GM18505 (cell line): ENCODE measurements around the gene HTRA3.

Source experiments
- ATAC-seq: cut with Tn5 transposase; IDR thresholded peaks from one replicate; pipeline ENCODE4 v1.9.1; 2021; ENCODE audit not compliant: unreplicated experiment
- POLR2A ChIP-seq: IDR thresholded peaks from 4 replicates; pipeline ENCODE4 v1.6.1; 2011; ENCODE audit warnings: borderline replicate concordance; ENCODE audit not compliant: insufficient read depth, insufficient read length; ENCODE audit errors: extremely low read depth

Gene HTRA3

DNA sequence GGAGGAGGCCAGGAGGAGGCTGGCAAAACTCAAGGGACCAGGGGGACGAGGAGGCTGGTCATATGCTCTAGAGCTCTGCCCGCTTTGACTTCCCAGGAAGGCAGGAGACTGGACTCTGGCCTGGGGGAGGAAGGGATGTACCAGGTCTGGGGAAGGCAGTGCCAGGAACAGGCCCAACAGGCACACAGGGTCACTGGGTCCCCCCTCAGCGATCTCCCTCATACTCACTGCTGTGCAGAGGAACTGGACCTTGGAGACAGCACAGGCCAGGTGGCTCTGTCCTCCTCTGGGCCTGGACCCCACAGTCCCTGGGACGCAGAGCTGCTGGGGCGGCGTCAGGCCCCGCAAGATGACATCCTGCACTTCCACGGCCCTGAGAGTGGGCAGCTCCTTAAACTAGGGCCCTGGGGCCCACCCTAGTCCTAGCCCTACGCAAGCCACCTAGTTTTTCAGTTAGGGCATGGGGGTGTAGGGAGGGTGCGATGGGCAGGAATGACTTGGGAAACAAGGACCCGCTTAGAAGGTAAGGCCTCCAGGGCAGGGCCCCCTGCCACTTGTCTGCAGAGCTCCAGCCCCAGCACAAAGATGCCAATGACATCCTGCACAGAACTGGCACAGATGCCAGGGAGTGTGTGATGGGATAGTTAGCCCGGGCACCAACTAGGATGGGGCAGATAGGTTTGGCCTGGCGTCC is 59.5 kb downstream of the HTRA3 start:
- TF ChIP-seq POLR2A: no peak
- ATAC-seq: no peak

DNA sequence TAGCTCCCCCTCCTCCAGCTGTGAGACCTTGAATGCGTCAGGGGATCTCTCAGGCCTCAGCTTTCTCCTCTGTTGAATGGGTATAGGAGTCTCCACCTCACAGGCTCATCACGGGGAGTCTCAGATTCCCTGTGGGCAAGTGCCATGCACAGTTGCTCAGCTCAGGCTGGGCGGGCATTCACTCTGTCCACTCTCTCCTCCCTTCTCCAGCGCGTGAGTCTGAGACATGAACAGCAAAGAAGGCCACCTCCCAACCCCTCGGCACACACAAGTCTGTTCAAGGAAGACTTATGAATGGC is 60.0 kb downstream of the HTRA3 start:
- no peak for TF ChIP-seq POLR2A
- no peak for ATAC-seq

DNA sequence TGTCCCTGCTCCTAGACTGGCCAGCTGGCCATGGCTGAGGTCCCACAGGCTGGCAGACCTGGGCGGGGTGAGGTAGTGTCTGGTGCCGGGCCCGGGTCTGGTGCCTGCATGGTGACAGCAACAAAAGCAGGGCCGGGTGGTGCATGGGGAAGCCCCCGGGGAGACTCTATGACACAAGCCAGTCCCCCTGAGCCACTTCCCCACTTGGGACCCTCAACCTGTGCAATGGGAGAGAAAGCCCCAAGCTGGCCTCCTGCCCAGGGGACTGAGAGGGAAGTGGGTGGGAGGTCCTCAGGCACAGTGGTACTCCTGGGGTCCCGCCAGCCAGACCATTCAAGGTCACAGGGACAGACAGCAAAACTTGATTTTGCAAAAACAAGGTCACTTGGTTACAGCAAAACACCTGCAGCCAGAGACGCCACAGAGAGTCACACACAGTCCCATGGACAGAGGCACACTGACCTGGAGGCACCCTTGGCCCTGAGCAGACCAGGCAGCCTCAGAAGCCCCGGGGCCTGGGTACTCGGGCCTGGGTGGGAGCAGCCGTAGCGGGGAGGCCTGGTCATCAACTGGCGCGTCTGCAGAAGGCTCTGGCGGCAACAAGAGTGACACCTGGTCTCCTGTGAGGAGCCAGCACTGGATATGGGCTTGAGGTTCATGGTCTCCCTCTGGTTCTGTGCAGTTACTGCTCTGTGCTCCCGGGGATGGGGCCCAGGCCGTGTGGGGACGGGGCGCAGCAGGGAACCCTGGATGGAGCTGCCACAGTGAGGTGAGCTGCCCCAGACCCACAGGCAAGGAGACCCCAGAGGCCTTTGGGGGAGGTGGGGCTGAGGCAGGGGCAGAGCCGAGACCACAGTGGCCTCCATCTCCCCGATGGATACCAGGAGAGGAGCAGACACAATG is 60.6 kb downstream of the HTRA3 start:
- no peak for ATAC-seq
- TF ChIP-seq POLR2A: no peak

DNA sequence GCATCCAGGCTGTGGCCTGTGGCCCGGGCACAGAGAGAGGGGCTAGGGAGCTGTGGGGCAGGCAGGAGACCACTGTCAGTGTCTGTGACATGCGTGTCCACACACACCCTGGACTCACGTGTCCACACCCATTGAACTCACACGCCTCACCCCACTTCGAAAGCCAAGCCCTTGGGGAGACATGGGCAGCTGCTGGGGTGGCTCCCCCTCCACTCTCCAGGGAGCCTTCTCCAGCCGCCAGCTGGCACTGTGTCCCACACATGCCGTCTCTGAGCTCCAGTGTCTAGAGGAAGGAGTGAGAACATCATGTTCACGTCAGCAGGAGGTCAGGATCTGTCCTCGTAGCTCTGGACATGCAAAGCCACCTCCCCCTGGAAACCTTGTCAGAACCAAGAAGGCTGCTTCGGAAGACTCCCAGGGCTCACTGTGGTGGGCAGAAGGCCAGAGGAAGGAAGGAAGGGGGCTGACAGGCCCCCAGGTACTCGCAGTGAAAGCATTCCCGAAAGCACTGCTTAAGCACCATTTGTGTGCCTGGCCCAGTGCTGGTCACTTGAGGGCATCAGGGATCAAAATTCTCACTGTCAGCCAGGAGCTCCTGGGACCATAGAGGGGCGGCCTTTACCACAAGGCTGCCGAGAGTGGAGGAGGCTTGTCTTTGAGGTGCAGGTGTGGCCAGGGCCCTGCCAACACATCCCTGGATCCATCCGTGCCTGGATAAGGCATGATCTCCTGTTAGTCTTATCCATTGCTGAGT is 61.4 kb downstream of the HTRA3 start:
- no peak for ATAC-seq

DNA sequence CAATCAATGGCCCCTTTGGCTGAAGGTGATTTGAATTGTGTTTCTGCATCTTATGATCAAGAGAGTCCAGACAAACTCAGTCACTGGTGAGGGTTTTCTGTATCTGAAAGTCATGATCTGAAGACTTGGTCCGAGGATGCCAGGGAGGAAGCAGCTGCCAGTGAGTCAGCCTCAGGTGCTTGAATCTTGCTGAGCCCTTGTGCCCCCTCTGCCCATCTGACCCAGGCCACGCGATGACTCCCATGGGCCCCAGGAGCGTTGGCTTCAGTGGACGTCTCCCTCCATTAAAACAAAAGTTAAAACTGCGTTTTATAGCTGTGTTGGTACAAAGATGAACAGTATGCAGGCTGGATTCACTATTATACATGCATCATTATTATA is 62.0 kb downstream of the HTRA3 start:
- no peak for TF ChIP-seq POLR2A
- ATAC-seq: no peak

More for the DNA sequence above, 61.4 kb downstream of the HTRA3 start:
- no peak for TF ChIP-seq POLR2A

DNA sequence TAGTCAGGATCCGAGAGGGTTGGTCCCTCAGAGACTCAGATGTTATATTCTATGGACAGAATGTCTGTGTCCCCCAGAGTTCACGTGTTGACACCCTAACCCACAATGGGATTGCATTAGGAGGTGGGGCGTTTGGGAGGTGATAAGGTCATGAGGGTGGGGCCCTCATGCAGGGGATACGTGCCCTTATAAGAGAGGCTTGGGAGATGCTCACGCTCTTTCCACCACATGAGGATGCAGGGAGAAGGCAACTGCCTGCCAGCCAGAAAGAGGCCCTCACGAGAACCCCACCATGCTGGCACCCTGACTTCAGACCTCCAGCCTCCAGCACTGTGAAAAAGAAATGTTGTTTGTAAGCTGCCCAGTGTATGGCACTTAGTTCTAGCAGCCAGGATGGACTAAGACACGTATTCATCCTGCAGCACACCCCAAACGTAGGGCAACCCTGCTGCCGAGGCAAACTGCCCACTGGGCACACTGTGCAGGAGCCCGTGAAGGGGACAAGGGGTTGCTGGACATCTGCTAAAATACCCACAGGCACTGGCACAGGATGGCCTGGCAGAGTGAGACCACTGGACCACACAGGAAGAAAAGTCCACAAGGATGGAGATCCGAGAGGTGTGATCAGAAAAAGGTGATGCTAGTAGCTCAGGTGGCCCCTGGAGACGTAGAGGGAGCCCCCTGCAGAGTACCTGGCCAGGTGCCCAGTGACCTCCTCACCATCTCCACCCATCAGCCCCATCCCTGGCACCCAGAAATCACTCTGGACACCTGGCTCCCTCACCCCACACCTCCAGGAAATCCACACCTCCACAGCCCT is 62.7 kb downstream of the HTRA3 start:
- ATAC-seq: no peak
- TF ChIP-seq POLR2A: no peak

DNA sequence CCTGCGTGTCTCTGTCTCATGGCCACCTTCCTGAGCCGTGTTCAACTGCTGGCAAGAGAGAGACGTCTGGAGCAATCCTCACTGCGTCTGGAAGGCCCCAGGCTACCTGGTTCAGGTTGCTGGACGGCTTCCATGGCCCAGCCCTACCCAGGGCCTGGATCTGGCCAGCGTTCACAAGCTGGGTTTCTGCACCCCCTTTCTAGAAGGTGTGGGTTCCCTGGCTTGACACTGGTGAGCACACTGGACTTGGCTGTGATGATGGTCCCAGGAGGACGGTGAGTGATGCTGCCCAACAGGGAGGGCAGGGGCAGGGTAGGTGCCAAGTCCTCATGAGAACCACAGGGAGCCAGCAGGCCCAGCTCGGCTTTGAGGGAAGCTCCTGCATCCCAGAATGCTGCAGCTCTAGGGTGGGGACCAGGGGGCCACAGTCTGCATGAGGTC is 63.4 kb downstream of the HTRA3 start:
- no peak for ATAC-seq
- no peak for TF ChIP-seq POLR2A

DNA sequence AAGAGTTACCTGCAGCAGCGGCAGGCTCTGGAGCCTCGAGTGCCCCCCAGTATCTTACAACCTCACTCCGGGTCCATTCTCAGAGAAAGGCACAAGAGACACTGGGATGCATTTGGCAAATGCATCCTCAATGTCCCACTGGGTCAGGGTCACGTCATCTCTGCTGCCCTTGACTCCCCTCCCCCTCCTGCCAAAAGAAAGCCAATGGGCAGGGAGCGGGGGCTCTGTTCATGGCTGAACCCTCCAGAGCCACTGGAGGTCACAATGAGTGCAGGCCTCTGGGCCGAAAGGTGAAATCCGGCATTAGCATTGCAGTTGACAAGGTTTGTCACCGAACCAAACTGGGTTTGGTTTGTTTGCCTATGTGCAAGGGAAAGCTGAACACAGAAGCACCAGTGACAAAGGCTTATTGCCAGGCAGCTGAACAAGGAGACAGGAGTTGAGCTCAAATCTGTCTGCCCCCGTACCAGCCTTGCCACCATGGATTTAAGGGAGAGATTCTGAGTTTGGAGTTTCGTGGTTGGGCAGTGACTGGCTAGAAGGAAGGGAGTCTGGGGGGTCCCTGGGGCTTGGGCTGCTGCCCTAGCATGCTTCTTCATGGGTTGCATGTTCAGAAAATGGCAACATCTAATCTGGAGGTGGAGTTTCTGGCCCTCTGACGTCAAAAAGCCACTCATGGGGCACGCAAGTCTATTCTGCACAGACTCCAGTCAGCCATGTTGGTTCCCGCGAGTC is 64.3 kb downstream of the HTRA3 start:
- TF ChIP-seq POLR2A: no peak

DNA sequence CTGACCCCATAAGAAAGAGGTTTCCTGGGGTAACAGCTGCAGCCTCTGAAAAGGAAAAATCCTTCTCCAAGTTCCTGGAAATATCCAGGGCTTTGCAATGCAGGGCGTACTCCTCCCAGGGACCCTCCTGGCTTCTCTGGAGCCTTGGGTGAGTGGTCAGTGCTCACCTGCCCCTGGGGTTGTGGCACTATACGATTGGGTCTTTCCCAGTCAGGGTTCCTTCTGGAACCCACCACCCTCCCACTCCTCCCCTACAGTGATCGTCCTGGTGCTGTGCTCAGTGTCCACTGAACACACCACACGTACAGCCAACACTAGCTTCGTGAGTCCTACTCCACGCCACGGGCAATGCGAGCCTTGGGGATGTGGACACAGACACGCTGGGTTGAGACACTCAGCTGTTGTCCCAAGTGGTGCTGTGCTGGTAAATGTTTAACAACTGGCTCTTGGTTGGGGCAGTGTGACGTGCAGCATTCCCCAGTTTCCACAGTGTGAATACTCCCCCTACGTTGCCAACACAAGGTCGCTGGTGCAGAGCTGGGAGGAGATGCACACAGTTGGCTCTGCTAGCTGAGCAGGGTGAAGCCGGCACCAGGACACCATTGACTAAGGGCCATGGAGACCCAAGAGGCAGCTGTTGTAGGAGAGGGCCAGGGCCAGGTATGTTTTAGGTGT is 65.4 kb downstream of the HTRA3 start:
- no peak for TF ChIP-seq POLR2A
- no peak for ATAC-seq

More for the DNA sequence above, 64.3 kb downstream of the HTRA3 start:
- no peak for ATAC-seq

DNA sequence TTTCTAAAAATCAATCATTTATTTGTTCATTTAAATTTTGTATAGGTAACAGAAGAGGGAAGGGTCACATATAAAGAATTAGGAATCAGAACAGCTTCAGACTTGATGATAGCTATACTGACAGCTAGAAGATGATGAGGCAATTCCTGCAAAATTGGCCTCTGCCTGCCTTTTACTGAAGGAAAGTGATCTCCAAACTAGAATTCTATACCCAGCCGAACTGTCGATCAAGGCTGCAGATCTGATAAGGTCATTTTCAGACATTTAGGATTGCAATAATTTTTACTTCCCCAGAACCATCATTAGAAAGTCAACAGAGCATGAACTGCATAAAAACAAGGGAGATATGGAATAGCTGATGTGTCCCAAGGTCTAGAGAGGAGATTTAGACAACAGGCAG is 66.3 kb downstream of the HTRA3 start:
- ATAC-seq: no peak
- no peak for TF ChIP-seq POLR2A

DNA sequence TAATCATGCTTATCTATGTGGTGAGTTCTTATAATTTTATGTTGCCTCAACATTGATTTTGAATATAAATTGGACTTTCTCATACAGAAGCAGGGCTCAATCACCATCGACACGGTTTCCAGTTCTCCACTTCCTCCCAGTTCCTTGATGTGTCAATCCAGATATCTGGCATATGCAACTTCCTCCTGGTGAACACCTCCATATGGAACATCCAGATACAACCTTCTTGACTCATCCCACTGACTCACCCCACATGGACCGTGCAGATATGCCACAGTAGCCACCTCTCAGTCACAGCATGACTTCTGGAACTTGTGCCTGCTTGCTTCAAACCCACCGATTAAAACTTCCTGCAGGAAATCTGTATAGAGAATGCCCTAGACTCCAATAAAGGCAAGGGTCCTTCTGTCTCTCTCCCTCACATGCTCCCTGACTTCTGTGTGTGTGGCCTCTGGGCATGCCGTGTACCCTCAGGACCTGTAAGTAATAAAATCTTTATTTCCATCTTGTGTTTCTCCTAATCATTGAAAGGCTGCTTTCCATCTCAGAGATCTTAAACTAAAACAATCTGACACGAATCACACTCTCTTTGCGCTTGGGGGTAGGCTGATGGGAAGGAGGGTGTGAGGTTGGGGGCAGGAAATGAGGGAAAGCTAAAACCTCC is 67.0 kb downstream of the HTRA3 start:
- no peak for ATAC-seq
- TF ChIP-seq POLR2A: no peak
